Right lobe of liver (tissue), 6 donors: ENCODE results near the gene UBE3B. TPM values are rescaled to one million over a fixed set of nuclear protein-coding genes. Genes with fewer than 3 reads are reported as not detected.

ENCODE experiments used
- ATAC-seq, 4 donors: fragments of 200-7000 bp; cut with Tn5 transposase; one replicate each; pipeline ENCODE4 v1.9.1; 2020; ENCODE audit warnings: mild to moderate bottlenecking in 4 of 4, moderate library complexity in 4 of 4
- DNase-seq, 3 donors: peaks; one replicate each; pipeline ENCODE4 v3.0.0-alpha.2; 2020
- H3K27ac ChIP-seq, 3 donors: fragments of 200-600 bp; one replicate each; pipeline ENCODE4 v1.8.0; 2022
- H3K27me3 ChIP-seq, 2 donors: fragments of 200-600 bp; one replicate each; pipeline ENCODE4 v1.8.0; 2022
- H3K36me3 ChIP-seq, 4 donors: fragments of 200-600 bp; sonication (generic) in 1 of 4; one replicate each; pipeline versions ENCODE4 v1.5.1 to v1.8.0; 2017 to 2022; ENCODE audit warnings: control low read depth in 1 of 4
- H3K4me1 ChIP-seq, 4 donors: fragments of 200-600 bp; sonication (generic) in 1 of 4; one replicate each; pipeline versions ENCODE4 v1.5.1 to v1.8.0; 2017 to 2022; ENCODE audit warnings: control low read depth in 1 of 4
- H3K4me3 ChIP-seq, 3 donors: fragments of 200-600 bp; one replicate each; pipeline ENCODE4 v1.8.0; 2022
- H3K9me3 ChIP-seq, 4 donors: fragments of 200-600 bp; sonication (generic) in 1 of 4; one replicate each; pipeline versions ENCODE4 v1.5.1 to v1.8.0; 2017 to 2022; ENCODE audit warnings: control low read depth in 1 of 4
- POLR2A ChIP-seq: fragments of 450-650 bp; IDR thresholded peaks from one replicate; pipeline ENCODE4 v1.6.1; 2017; ENCODE audit warnings: antibody characterized with exemption, mild to moderate bottlenecking
- WGBS: methylation state at CpG from one replicate; pipeline ENCODE4 v1.1.6; 2018; ENCODE audit warnings: low coverage, low lambda C conversion rate; ENCODE audit not compliant: insufficient coverage; ENCODE audit errors: missing lambda C conversion rate; 5-methylcytosine and 5-hydroxymethylcytosine counted together
- intact Hi-C, 2 donors: fragments of 100-400 bp; cut with DNase I; formaldehyde crosslinking; loops; one replicate each; pipeline versions ENCODE4 v1.11.2 to v1.14.1; 2022
- total RNA-seq, 6 experiments: library from RNA; depleted of rRNA in 2 of 6; stranded (reverse); fragments of >200 nt in 2 of 6; fragmentation: NEBNext Ultra II Directional in 3 of 6; extraction: Animal tissue kit (Norgen Biotek cat#: 25700) in 3 of 6; gene quantifications; one replicate each; pipeline versions ENCODE4 v1.1.0 to v1.2.4, GENCODE V29; 2016 to 2023
- TF ChIP-seq, protein P1 (sequence below), 4 donors: fragments of 200-600 bp in 3 of 4; fragments of 450-650 bp in 1 of 4; IDR thresholded peaks; one replicate each; pipeline versions ENCODE4 v1.5.1 to v1.8.0; 2016 to 2022; ENCODE audit warnings: antibody characterized with exemption in 4 of 4, mild to moderate bottlenecking in 2 of 4
- donor health status: DM: no; HTN: yes; CAD: no.
- donor health status: DM: no; HTN: no; CAD: no.
- donor health status: DM: no; HTN: no; CAD: no.
- donor health status: DM: no; HTN: yes; CAD: no.
- donor health status: DM: no; HTN: yes; CAD: no.

The UBE3B gene
- total RNA-seq, 6 experiments from 2014 or later, result 15.3 to 31.8 (median 22.5) TPM

DNA sequence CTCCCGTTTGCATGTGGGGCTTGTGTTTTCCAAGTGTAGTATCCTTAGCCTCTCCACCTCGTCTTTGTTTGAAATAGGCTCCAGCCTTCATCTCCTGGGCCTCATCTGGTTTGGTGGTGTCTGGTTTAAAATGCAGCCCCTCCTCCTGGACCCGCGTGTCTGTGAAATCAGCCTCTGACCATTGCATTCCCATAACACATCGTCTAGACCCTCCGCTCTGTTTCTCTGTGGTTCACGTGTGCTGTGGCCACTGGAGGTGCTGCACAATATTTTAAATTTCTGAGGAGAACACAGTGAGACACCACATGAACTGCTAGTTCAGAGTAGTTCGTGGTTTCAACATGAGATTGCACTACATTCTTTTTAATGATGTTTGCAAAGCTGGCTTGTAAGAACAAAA is 35.6 kb downstream of the UBE3B start:
- Histone ChIP-seq H3K27me3 (no peaks in the 10 kb centered on the region), H3K9me3 (no peaks in the 10 kb centered on the region), H3K4me1 (no peaks in the 10 kb centered on the region), H3K4me3 (no peak overlapping the region), H3K27ac (no peak overlapping the region), H3K36me3 (peaks cover 5 to 65% (median 24%) of the 10 kb centered on the region in 4 donors)
- TF ChIP-seq, protein P1, sequence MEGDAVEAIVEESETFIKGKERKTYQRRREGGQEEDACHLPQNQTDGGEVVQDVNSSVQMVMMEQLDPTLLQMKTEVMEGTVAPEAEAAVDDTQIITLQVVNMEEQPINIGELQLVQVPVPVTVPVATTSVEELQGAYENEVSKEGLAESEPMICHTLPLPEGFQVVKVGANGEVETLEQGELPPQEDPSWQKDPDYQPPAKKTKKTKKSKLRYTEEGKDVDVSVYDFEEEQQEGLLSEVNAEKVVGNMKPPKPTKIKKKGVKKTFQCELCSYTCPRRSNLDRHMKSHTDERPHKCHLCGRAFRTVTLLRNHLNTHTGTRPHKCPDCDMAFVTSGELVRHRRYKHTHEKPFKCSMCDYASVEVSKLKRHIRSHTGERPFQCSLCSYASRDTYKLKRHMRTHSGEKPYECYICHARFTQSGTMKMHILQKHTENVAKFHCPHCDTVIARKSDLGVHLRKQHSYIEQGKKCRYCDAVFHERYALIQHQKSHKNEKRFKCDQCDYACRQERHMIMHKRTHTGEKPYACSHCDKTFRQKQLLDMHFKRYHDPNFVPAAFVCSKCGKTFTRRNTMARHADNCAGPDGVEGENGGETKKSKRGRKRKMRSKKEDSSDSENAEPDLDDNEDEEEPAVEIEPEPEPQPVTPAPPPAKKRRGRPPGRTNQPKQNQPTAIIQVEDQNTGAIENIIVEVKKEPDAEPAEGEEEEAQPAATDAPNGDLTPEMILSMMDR (IDR thresholded peaks at IDR 0.05), result no peak
- intact Hi-C loops, result no loop called here
- WGBS, result 70% methylated on average over 4 of the region's 8 CpGs
- ATAC-seq (no peak), DNase-seq (no peak)

DNA sequence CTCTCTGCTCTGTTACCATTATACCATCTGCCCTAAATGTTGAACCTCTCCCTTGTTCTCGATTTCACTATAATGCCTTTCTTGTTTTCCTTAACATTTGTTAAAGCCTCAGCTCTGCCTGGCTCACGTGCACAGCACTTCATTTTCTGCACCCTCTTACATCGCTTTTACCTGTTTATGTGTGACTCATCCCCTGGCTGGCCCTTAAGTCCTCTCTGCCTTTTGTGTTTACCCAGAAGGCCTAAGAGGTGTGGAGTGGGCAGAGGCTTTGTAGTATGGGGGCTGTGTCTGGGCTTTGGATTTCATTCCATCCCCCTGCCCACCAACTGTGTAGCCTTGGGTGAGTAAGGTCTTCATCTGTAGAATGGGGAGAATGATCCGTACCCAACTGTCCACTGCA is 36.5 kb downstream of the UBE3B start:
- Histone ChIP-seq H3K27me3 (no peaks in the 10 kb centered on the region), H3K4me3 (no peak overlapping the region), H3K9me3 (no peaks in the 10 kb centered on the region), H3K4me1 (no peaks in the 10 kb centered on the region), H3K36me3 (peaks cover 5 to 56% (median 21%) of the 10 kb centered on the region in 4 donors), H3K27ac (no peak overlapping the region)
- DNase-seq (no peak), ATAC-seq (no peak)
- 87% methylated on average over 3 of the region's 4 CpGs for WGBS
- no peak for TF ChIP-seq POLR2A
- TF ChIP-seq, protein P1 (IDR thresholded peaks at IDR 0.05), result no peak
- intact Hi-C loops, result no loop called here

DNA sequence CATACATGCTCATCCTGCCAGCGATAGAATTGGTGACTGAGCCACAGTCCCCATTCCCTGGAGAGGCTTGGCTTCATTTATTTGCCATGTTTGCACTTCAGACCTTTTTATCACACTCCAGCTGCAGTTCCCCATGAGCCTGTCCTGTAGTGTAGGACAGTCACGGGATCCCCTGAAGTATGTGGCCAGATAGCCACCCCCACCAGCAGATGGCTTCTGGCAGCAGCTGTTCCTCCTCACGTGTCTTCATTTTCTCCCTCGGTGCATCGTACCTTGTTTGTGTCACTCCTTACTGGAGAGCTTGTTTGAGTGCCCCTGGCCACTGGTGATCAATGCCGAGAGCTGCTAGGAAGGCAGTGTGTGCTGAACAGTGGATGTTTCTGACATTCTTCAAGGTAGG is 40.2 kb downstream of the UBE3B start:
- 84% methylated on average over 5 of the region's 6 CpGs for WGBS
- Histone ChIP-seq H3K36me3 (peaks cover 0 to 49% (median 17%) of the 10 kb centered on the region in 4 donors), H3K4me1 (no peaks in the 10 kb centered on the region), H3K27ac (peak overlapping the region in 1 of 3 donors; percentile 52), H3K27me3 (no peaks in the 10 kb centered on the region), H3K4me3 (no peak overlapping the region), H3K9me3 (no peaks in the 10 kb centered on the region)
- DNase-seq (no peak), ATAC-seq (no peak)
- TF ChIP-seq, protein P1 (IDR thresholded peaks at IDR 0.05), result no peak
- no peak for TF ChIP-seq POLR2A
- intact Hi-C loops, result no loop called here

DNA sequence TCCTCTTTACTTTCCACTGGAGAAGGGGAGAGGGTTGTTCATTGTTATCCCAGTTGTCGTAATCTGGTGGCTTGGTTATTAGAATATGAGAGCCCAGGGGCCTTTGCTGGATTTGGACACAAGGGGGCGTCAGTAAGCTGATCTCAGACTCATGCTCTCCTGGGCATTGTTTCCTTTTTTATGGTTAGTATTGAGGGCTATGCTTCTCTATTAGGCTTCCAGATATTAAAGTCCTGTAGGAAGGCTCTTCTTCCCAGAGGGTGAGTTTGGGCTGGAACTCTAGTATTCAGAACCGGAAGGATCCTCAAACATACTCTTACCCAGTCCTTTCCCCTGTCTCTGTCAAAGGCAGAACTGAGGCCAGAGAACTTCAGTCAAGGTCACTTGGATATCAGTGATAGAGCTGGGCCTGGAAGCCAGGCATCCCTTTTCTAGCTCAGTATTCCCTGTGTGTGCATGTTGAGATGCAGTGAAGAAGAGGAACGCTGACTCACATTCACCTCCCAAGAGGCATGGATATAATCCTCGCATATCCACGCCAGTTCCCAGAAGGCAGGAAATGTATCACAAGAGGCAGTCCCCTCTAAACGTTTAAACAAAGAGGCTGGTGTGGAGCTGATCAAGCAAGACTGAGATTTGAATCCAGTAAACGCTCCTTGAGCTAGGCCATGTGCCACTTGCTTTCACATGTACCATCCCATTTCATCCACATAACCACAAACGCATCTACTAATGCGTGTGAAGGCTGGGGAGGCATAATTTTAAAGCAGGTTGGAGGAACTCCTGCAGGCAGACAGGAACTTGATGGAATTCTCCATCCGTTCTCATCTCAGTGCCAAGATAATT is 41.6 kb downstream of the UBE3B start:
- WGBS, result 27% methylated on average over 7 of the region's 11 CpGs
- H3K36me3 ChIP-seq, result peaks cover 0 to 55% (median 21%) of the 10 kb centered on the region in 4 donors
- ATAC-seq, result peak; percentile 81 to 91 (median 86)
- DNase-seq, result peak in 2 of 3 donors; percentile 51 to 65
- H3K27ac ChIP-seq, result peak overlapping the region in 2 of 3 donors; percentile 8 to 52
- H3K27me3 ChIP-seq, result no peaks in the 10 kb centered on the region
- no peaks in the 10 kb centered on the region for H3K9me3 ChIP-seq
- TF ChIP-seq, protein P1 (IDR thresholded peaks at IDR 0.05), result peak; percentile 85 to 94 (median 90)
- TF ChIP-seq POLR2A, result no peak
- intact Hi-C loops, result no loop called here
- H3K4me3 ChIP-seq, result no peak overlapping the region
- no peaks in the 10 kb centered on the region for H3K4me1 ChIP-seq
